SKM-1 (cell line): ENCODE measurements around the gene PITHD1.
"Not testable (repeated sequence)": the region's sequence is repeated elsewhere in the genome, so short reads cannot be mapped to it uniquely, and the experiment has no call there.

Experiments
- DNase-seq: peaks from one replicate; lab custom pipeline; 2025; ENCODE audit not compliant: unreplicated experiment; lab: John Stamatoyannopoulos, UW

The PITHD1 gene

DNA sequence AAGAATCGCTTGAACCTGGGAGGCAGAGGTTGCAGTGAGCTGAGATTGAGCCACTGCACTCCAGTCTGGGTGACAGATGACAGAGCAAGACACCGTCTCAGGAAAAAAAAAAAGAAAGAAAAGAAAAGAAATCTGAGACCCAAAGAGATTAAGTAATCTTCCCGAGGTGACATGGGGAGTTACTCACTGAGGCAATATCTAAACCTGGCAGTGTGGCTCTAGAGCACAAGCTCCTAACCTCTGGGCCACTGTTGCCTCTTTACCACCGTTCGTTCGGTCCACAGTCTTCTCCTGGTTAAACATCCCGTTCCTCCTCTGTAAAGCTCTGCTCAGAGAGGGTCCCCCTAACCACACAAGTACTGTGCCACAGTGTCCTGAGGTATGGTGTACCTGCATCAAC lies 45.5 kb downstream of the PITHD1 start:
- DNase-seq = no peak

DNA sequence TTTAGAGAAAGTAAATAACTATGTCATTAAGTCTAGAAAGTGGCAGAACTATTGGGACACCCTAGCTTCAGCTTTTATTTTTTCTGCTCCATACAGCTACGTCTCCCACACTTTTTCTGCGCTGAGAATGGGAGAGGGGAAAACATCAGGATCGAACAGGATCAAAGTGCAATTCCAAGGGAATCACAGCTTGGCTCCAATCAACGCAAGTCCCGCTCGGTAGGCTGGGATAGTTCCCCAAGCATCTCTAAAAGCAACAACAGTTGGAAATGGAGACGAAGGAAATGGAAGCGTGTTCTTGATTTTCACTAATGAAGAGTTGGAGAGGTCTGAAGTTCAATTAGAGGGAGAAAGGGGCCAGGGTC lies 46.5 kb downstream of the PITHD1 start:
- DNase-seq = no peak

DNA sequence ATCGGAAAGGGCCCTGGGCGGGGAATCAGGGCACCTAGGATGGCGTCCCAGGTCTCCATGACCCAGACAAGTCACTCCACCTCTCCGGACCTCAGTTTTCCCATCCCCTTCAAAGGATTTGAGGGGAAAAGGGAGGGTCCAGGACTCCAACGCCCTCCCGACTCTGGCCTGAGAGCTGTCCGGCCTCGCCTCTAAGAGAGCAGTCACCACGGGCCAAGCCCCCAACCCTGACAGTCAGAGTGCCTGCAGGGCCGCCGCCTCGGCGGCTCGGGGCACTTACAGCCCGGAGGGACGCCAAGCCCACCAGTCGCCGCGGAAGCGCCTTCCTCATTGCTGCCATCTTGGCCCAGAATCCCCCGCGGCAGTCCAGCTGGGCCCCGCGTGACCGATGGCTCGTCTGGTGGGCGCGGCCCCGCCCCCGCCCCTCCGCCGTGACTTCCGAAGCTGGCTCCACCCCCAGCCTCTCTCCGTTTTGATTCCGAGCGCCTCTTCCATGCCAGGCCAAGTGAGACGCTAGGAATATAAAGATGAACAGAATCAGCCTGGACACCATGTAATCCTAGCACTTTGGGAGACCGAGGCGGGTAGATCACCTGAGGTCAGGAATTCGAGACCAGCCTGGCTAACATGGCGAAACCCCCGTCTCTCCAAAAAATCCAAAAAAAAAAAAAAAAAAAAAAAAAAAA lies 47.0 kb downstream of the PITHD1 start, which contains the start of gene HMGCL:
Gene HMGCL (minus strand): TSS at position 354 of the 686 bp plus-strand sequence. CDS start 14 bp downstream, at position 340.
- DNase-seq = peak; percentile 64

DNA sequence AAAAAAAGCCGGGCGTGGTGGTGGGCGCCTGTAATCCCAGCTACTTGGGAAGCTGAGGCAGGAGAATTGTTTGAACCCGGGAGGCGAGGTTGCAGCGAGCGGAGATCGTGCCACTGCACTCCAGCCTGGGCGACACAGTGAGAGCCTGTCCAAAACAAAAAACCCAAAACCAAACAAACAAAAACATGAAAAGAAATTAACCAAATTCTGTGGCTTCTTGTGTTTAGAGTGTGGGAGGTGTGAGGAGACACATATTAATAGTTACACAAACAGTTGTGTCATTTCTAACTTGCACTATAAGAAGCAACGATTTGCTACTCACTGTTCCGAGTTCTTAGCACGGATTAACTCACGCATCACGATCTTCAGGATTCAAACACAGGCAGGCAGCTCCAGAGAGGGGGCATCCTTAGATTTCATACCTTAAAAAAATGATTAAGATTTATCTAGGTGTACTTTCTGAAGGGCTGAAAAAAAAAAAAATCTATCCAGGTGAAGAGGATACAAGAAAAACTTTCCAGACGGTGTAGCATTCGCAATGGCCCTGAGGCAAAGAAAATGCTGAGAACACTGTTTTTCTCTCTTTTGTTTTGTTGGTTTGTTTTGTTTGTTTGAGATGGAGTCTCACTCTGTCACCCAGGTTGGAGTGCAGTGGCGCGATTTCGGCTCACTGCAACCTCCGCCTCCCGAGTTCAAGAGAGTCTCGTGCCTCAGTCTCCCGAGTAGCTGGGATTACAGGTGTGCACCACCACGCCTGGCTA lies 47.7 kb downstream of the PITHD1 start:
- DNase-seq = no peak

DNA sequence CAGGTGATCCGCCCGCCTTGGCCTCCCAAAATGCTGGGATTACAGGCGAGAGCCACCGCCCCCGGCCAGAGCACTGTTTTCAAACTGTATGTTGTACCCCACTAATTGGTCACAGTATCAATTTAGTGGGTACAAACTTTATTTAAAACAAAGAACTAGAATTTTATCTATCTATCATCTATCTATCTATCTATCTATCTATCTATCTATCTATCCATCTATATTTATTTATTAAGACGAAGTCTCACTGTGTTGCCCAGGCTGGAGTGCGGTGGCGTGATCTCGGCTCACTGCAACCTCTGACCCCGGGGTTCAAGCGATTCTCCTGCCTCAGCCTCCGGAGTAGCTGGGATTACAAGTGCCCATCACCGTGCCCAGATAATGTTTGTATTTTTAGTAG lies 48.4 kb downstream of the PITHD1 start:
- not testable (repeated sequence) for DNase-seq

DNA sequence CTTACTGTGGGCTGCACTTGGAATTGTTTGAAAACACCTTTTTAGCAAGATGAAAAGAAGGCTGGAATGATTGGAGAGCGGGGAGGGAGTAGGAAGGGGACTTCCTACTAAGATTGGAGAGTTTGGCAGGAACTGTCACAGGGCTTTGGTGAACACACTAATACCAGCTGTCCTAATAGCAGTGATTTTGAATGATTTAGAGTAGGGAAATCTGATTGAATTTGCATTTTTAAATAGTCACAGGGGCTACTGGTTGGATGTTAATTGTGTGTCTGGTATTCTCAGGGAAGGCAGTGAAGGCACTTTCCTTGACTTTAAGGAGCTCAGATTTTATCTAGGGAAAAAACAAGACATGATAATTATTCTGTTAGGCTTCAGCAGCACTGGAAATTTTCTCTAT lies 49.5 kb downstream of the PITHD1 start:
- DNase-seq = no peak

DNA sequence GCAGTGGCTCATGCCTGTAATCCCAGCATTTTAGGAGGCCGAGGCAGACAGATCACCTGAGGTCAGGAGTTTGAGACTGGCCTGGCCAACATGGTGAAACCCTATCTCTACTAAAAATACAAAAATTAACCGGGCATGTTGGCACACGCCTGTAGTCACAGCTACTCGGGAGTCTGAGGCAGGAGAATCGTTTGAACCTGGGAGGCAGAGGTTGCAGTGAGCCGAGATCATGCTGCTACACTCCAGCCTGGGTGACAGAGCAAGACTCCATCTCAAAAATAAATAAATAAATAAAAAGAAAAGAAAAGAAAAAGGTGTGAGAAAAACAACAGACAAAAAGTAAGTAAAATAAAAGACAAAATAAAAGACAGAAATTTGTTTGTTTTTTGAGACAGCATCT lies 55.9 kb downstream of the PITHD1 start:
- DNase-seq = not testable (repeated sequence)

DNA sequence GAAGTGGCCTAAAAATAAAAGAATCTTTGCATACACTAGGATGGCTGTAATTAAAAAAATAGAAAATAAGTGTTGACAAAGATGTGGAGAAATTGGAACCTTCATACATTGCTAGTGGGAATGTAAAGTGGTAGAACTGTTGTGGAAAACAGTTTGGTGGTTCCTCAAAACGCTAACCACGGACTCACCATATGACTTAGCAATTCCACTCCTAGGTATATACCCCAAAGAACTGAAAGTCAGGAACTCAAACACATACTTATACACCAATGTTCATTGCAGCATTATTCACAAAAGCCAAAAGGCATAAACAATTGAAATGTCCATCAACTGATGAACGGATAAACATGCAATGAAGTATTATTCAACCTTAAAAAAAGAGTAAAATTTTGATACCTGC lies 57.8 kb downstream of the PITHD1 start:
- DNase-seq = no peak
